Measurements from ENCODE around the gene LGALS3BP. TPM values are rescaled to one million over a fixed set of nuclear protein-coding genes. Genes with fewer than 3 reads are reported as not detected.
"Not testable (repeated sequence)": the region's sequence is repeated elsewhere in the genome, so short reads cannot be mapped to it uniquely, and the experiment has no call there.

Gene LGALS3BP
- total RNA-seq, 1 donor from 2014 or later = 1.3 TPM

DNA sequence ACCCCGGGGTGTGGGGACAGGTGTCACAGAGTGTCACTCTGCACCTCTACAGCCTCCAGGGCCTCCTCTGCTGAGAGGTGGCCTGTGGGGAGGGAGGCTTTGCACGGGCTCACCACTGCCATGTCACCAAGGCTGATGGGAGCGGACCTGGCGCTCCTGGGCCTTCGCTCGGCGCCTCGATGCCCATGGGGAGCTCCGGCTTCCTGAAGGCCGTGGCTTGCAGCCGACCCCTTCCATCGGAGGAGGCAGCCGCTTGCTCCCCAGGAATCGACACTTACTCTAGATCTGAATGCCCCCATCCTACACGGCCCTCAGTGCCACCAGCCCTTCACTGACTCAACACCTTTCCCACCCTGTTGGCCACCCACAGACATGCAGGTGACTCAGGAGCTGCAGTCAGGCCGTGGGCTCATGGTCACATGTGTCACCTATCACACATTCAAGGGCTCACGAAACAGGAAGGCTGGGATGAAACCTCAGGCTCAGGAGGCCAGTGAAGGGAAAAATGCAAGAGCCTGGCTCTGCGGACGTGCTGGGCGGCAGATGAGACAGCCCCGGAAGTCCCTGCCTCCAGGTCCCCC, 11.9 kb downstream of the LGALS3BP start:
- no peak overlapping the region for H3K27ac Mint-ChIP-seq
- intact Hi-C loops (cut with micrococcal nuclease) = no loop called here
- POLR2A ChIA-PET = interaction anchor here (0.7 kb wide), 1 partner anchor 127 kb away, joined by 3 read pairs; no protein-coding TSS in a partner anchor

DNA sequence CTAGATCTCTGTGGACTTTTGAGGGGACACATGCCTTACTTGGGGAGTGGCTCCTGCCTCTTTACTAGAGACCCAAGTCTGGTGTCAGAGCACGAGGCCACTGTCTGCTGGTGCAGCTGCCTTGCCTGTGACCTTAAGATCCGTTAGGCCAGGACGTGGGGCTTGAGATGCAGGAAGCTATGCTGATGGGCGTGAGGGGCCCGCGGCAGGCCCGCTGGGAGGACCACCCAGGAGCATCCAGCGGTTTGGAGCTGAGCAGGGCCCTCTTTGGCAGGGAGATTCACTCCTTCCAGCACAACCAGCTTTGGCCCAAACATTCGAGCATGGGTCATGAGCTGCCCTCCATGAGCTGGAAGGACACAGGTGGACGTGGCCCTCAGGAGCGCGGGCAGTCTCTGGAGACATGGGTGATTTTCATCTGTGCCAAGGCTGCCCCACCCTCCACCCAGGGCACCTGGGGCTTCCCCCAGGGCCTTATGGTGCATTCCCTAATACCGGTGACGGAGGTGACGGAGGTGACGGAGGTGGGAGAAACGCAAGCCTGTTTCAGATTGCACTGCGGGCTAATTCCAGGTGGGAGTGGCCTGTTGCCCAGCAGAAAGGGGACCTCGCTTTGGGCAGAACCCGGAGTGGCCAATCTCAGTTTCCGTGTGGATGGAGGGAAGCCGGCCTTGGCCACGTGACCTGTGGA, 12.7 kb downstream of the LGALS3BP start:
- Mint-ChIP-seq H3K4me1 (peaks cover 21% of the 10 kb centered on the region), H3K27ac (no peak overlapping the region), H3K27me3 (no peaks in the 10 kb centered on the region), H3K36me3 (ENCODE audit: low read depth) (no peaks in the 10 kb centered on the region), H3K9me3 (no peaks in the 10 kb centered on the region), H3K4me3 (no peak overlapping the region)
- DNase-seq = no peak
- ChIA-PET CTCF (interaction anchor here (3.2 kb wide), 1 partner anchor 101 kb away, joined by 11 read pairs; no protein-coding TSS in a partner anchor), POLR2A (interaction anchor here (0.6 to 0.7 kb wide), 2 partner anchors 126 to 183 kb away, joined by 3 to 4 read pairs; no protein-coding TSS in a partner anchor)
- TF ChIP-seq, protein P1, sequence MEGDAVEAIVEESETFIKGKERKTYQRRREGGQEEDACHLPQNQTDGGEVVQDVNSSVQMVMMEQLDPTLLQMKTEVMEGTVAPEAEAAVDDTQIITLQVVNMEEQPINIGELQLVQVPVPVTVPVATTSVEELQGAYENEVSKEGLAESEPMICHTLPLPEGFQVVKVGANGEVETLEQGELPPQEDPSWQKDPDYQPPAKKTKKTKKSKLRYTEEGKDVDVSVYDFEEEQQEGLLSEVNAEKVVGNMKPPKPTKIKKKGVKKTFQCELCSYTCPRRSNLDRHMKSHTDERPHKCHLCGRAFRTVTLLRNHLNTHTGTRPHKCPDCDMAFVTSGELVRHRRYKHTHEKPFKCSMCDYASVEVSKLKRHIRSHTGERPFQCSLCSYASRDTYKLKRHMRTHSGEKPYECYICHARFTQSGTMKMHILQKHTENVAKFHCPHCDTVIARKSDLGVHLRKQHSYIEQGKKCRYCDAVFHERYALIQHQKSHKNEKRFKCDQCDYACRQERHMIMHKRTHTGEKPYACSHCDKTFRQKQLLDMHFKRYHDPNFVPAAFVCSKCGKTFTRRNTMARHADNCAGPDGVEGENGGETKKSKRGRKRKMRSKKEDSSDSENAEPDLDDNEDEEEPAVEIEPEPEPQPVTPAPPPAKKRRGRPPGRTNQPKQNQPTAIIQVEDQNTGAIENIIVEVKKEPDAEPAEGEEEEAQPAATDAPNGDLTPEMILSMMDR (IDR thresholded peaks at IDR 0.05) = no peak
- ATAC-seq (ENCODE audit: low read depth) = no peak
- intact Hi-C loops (cut with micrococcal nuclease) = no loop called here

More for the DNA sequence above, 11.9 kb downstream of the LGALS3BP start:
- peaks cover 21% of the 10 kb centered on the region for H3K4me1 Mint-ChIP-seq
- H3K36me3 Mint-ChIP-seq (ENCODE audit: low read depth) = no peaks in the 10 kb centered on the region
- ATAC-seq (ENCODE audit: low read depth) (no peak), DNase-seq (no peak)
- CTCF ChIA-PET = no interaction called here
- H3K9me3 Mint-ChIP-seq = no peaks in the 10 kb centered on the region
- TF ChIP-seq, protein P1 (IDR thresholded peaks at IDR 0.05) = no peak
- no peaks in the 10 kb centered on the region for H3K27me3 Mint-ChIP-seq
- H3K4me3 Mint-ChIP-seq = no peak overlapping the region

DNA sequence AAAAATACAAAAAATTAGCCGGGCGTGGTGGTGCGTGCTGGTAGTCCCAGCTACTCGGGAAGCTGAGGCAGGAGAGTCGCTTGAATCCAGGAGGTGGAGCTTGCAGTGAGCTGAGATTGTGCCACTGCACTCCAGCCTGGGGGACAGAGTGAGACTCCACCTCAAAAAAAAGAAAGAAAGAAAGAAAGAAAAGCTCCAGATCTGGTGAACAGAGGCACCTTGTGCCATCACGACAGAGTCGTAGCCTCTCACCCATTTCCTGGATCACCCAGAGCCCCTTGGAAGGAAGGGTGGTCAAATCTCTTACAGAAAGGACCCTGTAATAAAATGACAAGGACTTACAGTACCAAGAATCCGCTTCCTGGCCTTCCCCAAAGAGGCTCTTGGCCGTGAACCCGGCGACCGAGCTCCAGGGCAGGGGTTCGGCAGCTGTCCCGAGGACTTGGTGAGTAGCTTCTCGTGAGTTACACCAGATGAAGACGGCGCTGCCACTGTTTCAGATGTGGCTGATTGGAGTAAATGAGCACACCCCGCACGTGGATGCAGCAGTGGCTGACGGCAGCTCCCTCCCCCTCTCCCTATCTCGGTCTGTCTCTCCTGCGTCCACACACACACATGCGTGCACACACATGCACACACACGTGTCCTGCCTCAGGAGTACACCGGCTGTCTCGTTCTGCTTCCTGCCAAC, 13.5 kb downstream of the LGALS3BP start:
- intact Hi-C loops (cut with micrococcal nuclease) = no loop called here
- DNase-seq (no peak), ATAC-seq (ENCODE audit: low read depth) (no peak)
- POLR2A ChIA-PET = interaction anchor here (0.6 kb wide), 1 partner anchor 182 kb away, joined by 4 read pairs; no protein-coding TSS in a partner anchor
- Mint-ChIP-seq H3K27me3 (no peaks in the 10 kb centered on the region), H3K9me3 (no peaks in the 10 kb centered on the region), H3K4me3 (no peak overlapping the region), H3K27ac (no peak overlapping the region), H3K4me1 (peaks cover 19% of the 10 kb centered on the region), H3K36me3 (ENCODE audit: low read depth) (no peaks in the 10 kb centered on the region)
- TF ChIP-seq, protein P1 (IDR thresholded peaks at IDR 0.05) = no peak
- CTCF ChIA-PET = interaction anchor here (0.9 to 3.2 kb wide), 2 partner anchors 13 to 100 kb away, joined by 3 to 11 read pairs; partner anchors contain the start of gene LGALS3BP

DNA sequence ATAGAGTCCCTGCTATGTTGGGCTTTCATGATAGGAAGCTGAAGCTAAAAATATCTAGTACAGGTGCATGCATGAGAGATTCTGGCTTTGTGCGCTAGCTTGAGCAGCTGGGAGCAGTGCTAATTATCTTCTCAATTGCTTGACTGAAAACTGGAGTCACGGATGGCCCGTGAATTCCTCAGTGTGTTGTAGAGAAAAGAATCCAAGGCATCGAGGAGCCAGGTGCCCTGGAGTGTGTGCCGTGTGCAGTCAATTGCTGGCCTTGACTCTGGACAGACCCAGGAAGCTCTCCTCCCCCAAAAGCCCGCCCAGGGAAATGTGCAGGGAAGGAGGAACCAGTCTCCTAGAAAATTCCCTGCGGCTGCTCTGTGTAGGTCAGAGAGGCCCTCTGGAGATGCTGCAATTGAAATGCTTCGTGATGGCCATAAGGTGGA, 14.2 kb downstream of the LGALS3BP start:
- Mint-ChIP-seq H3K9me3 (no peaks in the 10 kb centered on the region), H3K27ac (no peak overlapping the region), H3K4me3 (no peak overlapping the region), H3K36me3 (ENCODE audit: low read depth) (no peaks in the 10 kb centered on the region), H3K4me1 (peaks cover 17% of the 10 kb centered on the region), H3K27me3 (no peaks in the 10 kb centered on the region)
- TF ChIP-seq, protein P1 (IDR thresholded peaks at IDR 0.05) = no peak
- no peak for DNase-seq
- no peak for ATAC-seq (ENCODE audit: low read depth)
- ChIA-PET POLR2A (no interaction called here), CTCF (interaction anchor here (0.9 to 3.2 kb wide), 2 partner anchors 14 to 99 kb away, joined by 3 to 11 read pairs; partner anchors contain the start of gene LGALS3BP)
- intact Hi-C loops (cut with micrococcal nuclease) = no loop called here

DNA sequence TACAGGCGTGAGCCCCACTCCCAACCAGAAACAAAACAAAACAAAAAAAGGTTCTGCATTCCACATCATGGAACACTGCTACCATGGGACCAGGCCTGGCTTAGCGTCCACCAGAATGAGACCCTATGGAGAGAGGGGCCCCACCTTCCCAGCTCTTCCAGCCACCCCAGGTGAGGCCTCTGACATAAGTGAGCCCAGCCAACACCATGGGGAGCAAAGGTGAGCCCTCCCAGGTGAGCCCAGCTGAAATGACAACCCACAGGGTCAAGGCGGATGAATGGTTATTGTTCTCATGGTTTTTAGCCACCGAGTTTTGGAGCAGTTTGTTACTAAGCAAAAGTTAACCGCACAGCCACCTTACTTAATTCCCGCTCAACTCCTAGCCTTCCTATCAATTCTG, 16.3 kb downstream of the LGALS3BP start:
- Mint-ChIP-seq H3K9me3 (no peaks in the 10 kb centered on the region), H3K27me3 (peaks cover 3% of the 10 kb centered on the region), H3K27ac (no peak overlapping the region), H3K36me3 (ENCODE audit: low read depth) (no peaks in the 10 kb centered on the region), H3K4me1 (peaks cover 17% of the 10 kb centered on the region), H3K4me3 (no peak overlapping the region)
- ATAC-seq (ENCODE audit: low read depth) (no peak), DNase-seq (no peak)
- TF ChIP-seq, protein P1 (IDR thresholded peaks at IDR 0.05) = no peak
- ChIA-PET CTCF (no interaction called here), POLR2A (interaction anchor here (0.7 kb wide), 1 partner anchor 478 kb away, joined by 10 read pairs; no protein-coding TSS in a partner anchor)
- intact Hi-C loops (cut with micrococcal nuclease) = no loop called here

DNA sequence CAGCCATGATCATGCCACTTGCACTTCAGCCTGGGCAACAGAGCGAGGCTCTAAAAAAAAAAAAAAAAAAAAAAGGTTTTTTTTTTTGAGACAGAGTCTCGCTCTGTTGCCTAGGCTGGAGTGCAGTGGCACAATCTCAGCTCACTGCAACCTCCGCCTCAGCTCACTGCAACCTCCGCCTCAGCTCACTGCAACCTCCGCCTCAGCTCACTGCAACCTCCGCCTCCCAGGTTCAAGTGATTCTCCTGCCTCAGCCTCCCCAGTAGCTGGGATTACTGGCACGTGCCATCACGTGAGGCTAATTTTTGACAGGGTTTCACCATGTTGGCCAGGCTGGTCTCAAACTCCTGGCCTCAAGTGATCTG, 16.8 kb downstream of the LGALS3BP start:
- peaks cover 17% of the 10 kb centered on the region for H3K4me1 Mint-ChIP-seq
- DNase-seq; H3K27me3 Mint-ChIP-seq; ATAC-seq (ENCODE audit: low read depth); H3K9me3 Mint-ChIP-seq; H3K36me3 Mint-ChIP-seq (ENCODE audit: low read depth); CTCF ChIA-PET; H3K4me3 Mint-ChIP-seq; H3K27ac Mint-ChIP-seq; intact Hi-C loops (cut with micrococcal nuclease): not testable (repeated sequence)
- POLR2A ChIA-PET = interaction anchor here (0.7 kb wide), 1 partner anchor 478 kb away, joined by 10 read pairs; no protein-coding TSS in a partner anchor

Measured in activated B cell treated with CpG ODN at 0.5 μM for 24 hours (primary cell).